Measurements from ENCODE around the gene ZYG11B.
"Not testable (repeated sequence)": the region's sequence is repeated elsewhere in the genome, so short reads cannot be mapped to it uniquely, and the experiment has no call there.

Gene ZYG11B

DNA sequence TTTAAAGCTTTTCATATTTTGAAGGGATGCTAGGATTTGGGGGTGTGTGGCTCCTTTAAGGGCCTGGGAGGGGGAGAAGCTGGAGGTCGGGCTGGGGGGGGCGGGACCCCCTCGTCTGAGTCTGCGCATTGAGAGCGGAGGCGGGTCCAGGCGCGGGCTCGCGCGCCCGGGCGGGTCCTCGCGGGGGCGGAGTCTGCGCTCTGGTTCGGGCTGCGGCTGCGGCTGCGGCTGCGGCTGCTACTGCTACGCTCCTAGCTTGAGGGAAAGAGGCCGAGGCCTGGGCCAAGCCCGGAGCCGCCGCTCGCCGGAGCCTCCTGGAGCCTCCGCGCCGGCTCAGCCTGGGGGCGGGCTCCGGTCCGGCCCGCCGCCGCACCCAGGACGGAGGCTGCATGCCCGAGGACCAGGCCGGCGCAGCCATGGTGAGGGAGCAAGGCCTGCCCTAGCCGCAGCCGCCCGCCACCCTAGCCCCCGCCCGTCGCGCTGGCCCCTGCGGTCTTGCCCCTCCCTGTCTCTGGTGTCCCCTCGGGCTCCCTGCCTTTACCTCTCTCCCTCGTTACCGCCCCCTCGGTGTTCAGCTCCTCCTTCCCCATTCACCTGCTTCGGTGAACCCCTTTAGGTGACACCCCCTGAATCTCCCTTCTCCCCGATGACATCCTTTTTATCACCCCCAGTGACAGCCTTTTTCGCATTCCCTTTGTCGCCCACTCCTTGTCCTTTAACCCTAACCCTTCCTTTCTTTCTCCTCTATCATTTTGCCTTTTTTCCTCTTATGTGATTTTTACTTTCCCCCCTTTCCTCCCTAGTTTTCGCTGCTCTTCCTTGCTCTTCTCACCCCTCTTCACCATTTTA lies at the start of gene ZYG11B:
TSS of gene ZYG11B (plus strand) at position 189 of the 849 bp plus-strand sequence. CDS start at position 390, 201 bp downstream.
- DNase-seq (ENCODE audit: low read depth): peak; percentile 63

DNA sequence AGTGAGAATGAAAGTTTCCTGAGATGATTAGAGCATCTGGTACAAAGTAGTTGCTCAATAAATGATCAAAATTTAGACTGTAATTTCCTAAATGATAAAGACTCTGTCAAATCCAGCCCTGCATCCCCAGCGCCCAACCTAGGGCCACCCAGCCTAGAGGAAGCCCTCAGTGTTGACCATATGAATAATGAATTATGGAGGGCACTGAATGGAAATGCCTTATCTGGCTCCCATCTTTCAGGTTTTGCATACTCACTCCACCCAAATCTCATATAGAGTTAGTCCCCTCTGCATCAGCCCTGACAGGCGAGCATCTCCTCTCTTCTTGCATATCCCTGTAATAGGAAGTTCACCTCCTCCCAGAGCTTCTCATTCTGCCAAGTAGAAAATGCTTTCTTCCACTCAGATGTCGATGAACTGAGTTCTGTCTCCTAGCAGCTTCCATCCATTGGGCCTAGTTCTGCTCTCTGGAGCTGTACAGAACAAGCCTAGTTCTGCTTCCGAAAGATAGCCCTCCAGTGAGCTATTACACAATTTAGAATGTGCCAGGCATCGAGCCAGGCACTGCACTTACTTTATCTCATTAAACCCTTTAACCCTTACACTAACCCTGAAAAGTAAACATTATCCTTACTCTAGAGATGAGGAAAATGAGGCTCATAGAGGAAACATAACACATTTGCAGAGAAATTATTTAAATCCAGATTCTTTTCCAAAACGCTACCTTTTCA lies 49.0 kb upstream of the ZYG11B start:
- DNase-seq (ENCODE audit: low read depth): no peak

GRCh38 chr1:52679048-52679447 lies 47.2 kb upstream of the ZYG11B start:
- no peak for DNase-seq (ENCODE audit: low read depth)

- DNase-seq (ENCODE audit: low read depth): no peak
Observed at GRCh38 chr1:52679498-52679897, 46.8 kb upstream of the ZYG11B start.

DNA sequence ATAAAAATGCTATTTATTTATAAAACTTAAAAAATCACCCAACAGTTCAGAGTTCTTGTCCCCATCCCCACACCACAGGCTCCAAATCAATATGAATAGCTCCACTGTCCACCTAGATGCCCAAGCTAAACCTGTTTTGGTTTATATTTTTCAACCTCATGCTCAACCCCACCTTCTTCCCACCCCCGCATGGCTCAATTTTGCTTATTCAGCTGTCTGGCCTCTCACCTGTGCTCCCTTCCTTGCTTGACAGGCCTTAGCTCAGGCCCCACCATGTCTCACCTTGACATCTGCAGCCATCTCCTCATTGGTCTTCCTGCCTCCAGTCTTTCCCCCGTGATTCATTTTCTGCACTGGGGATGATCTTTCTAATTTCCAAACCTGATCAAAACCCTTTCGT lies 45.9 kb upstream of the ZYG11B start:
- no peak for DNase-seq (ENCODE audit: low read depth)

DNA sequence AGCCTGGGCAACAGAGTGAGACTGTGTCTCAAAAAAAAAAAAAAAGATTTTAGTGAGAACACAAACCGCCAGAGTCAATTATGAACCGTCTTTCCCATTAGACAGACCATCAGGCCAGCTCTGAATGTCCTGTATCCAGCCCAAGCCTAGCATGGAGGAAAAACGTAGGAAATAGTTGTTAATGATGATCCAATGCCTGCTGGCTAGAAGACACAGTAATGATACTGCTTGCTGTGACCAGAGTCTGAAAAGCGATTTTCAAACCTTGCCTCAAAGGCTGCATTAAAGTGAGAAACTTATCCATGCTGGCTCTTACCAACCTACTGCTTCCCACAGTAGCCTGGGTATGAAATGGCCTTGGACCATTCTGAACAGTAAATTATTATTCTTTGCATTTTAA lies 45.1 kb upstream of the ZYG11B start:
- no peak for DNase-seq (ENCODE audit: low read depth)

GRCh38 chr1:52683367-52683940 lies 42.8 kb upstream of the ZYG11B start:
- no peak for DNase-seq (ENCODE audit: low read depth)

DNA sequence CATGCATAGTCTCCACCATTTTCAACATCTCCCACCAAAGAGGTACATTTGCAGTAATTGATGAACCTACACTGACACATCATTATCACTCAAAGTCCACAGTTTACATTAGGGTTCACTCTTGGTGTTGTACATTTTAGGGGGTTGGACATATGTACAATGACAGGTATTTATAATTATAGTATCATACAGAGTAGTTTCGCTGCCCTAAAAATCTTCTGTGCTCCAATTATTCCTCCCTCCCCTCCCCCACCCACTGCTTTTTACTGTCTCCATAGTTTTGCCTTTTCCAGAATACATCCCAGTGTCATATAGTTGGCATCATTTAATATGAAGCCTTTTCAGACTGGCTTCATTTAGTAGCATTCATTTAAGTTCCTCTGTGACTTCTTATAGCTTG lies 41.7 kb upstream of the ZYG11B start:
- no peak for DNase-seq (ENCODE audit: low read depth)

DNA sequence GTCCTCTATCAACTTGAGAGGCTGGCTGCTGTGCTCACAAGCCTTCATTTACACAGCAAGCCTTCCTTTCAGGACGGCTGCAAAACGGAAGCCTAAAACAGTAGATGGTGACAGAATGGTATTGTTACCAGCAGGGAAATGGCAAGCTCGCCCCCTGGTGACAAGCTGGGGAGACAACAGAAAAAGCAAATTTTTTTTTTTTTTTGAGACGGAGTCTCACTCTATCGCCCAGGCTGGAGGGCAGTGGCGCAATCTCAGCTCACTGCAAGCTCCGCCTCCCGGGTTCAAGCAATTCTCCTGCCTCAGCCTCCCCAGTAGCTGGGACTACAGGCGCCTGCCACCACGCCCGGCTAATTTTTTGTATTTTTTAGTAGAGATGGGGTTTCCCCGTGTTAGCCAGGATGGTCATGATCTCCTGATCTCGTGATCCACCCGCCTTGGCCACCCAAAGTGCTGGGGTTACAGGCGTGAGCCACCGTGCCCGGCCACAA lies 39.9 kb upstream of the ZYG11B start:
- peak; percentile 39 for DNase-seq (ENCODE audit: low read depth)

DNA sequence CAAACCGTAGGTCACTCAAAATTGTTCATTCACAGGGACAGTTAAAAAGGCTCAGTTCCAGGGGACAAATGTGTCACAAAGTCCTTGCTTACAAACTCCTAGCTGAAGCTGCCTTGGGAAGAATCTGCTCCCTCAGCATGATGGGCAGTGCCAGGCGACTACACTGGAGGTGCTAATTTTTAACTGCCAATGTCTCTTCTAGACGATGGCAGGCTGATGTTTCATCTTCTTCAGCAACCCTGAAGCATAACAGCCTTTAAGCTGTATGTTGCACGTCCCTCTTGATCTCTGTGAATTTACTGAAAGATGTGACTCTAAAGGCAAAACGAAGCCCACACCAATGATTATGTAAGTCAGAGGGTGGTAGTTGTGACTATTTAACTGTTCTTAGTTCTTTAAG lies 39.4 kb upstream of the ZYG11B start:
- DNase-seq (ENCODE audit: low read depth): no peak

DNA sequence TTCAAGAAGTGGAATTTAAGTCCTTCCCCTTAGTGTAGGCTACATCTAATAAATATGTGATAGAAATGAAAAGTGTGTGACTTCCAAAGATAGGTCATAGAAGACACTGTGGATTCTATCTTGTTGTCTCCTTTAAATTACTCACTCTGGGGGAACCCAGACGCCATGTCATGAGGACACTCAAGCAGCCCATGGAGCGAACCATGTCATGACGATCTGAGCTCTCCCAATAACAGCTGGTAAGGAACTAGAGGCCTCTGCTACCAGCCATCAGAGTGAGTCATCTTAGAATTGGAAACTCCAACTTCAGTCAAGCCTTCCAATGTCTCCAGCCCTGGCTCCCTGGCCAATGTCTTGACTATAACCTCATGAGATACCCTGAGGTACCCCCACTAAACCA lies 34.4 kb upstream of the ZYG11B start:
- DNase-seq (ENCODE audit: low read depth): no peak

GRCh38 chr1:52692697-52693096 lies 33.6 kb upstream of the ZYG11B start:
- no peak for DNase-seq (ENCODE audit: low read depth)

GRCh38 chr1:52693351-52693750 lies 32.9 kb upstream of the ZYG11B start:
- not testable (repeated sequence) for DNase-seq (ENCODE audit: low read depth)

GRCh38 chr1:52693843-52694242 lies 32.4 kb upstream of the ZYG11B start:
- no peak for DNase-seq (ENCODE audit: low read depth)

DNA sequence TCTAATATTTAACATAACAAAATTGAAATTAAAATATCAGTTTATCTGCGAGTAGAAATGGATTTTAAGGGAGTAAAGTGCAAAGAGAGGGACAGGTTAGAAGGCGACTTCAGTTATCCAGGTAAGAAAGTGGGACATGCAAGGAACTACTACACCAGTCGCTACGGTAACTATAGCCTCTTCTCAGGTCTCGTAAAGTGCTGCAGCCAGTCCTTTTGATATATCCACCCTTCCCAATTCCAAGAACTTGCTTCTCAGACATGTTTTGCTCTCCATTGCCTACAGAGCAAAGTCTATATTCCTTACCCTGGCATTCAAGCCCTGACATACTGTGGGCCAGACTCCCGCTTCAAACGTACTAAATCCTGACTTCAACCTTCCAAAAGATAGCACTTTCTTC lies 30.6 kb upstream of the ZYG11B start:
- no peak for DNase-seq (ENCODE audit: low read depth)

DNA sequence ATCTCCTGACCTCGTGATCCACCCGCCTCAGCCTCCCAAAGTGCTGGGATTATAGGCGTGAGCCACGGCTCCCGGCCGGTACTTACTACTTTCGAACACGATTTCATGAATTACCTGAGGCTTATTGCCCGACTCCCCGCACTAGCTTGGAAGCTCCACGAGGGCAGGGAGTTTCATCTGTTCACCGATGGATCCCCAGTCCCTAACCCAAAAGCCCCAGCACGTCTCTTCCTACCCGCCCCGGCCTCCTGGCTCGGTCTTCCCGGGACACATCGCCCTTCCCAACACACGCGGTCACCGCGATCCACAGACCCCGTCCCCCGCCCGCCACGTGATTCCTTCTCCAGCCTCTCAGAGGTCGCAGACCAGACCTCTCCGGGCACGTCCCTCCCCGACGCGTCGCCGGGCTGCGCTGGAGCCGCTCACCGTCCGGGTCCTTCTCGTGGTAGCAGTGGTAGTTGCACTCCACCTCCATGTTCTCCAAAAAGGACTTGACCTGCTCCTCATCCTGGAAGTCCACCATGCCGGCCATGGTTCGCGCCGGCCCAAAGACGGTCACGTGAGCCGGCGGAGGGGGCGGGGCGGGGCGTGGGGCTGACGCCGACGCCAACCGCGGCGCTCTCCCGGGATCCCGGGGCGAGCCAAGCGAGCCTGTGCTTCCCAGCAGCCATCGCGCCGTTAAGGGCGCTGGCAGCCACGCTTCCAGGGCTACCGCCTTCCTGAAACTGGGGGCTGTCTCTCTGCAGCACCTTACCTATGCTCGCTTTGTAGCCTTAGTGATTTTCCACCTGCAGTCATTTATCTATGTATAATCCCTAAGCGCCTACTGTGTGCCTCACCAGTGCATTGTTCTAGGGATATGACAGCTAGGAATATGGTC lies 28.2 kb upstream of the ZYG11B start, which contains the start of gene COA7:
TSS of gene COA7 (minus strand) at position 553 of the 880 bp plus-strand sequence. CDS start at position 532, 21 bp downstream.
- DNase-seq (ENCODE audit: low read depth): peak; percentile 51

DNA sequence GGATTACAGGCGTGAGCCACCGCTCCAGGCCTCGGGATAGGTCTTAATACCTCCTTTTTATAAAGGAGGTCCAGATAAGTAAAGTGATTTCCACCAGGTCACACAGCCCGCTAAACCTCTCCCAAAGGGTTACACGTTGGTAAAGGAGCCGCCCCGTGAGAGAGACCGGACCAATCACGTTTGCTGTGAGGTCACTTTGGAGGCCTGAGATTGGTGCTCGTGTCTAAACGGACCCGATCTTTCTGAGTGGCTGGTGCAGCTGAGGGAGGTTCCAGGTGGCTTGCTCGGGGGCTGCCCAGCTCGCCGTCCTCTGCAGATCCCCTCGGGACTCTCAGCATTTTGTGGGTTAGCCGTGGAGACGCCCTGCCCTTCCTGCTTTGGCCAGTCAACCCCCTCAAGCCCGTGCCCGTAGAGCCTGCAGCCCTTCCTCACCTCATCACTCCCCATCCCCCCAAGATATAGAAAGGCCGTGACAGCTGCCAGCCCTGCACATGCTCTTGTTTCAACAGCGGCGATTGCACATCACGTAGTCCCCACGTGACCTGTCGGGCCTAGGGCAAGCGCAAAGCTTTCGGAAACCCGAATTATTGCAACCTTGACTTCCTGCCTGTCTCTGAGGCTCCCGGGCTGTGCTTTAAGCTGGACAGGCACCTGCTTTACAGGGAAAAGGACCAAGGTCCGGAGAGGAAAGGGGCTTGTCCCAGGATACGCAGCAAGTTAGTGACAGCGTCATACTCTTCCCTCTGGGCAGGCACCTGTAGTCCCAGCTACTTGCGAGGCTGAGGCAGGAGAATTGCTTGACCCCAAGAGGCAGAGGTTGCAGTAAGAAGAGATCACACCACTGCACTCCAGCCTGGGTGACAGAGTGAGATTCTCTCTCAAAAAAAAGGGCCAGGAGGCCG lies 23.1 kb upstream of the ZYG11B start:
- peak; percentile 58 for DNase-seq (ENCODE audit: low read depth)

GRCh38 chr1:52706136-52706670 lies 20.1 kb upstream of the ZYG11B start:
- DNase-seq (ENCODE audit: low read depth): no peak

DNA sequence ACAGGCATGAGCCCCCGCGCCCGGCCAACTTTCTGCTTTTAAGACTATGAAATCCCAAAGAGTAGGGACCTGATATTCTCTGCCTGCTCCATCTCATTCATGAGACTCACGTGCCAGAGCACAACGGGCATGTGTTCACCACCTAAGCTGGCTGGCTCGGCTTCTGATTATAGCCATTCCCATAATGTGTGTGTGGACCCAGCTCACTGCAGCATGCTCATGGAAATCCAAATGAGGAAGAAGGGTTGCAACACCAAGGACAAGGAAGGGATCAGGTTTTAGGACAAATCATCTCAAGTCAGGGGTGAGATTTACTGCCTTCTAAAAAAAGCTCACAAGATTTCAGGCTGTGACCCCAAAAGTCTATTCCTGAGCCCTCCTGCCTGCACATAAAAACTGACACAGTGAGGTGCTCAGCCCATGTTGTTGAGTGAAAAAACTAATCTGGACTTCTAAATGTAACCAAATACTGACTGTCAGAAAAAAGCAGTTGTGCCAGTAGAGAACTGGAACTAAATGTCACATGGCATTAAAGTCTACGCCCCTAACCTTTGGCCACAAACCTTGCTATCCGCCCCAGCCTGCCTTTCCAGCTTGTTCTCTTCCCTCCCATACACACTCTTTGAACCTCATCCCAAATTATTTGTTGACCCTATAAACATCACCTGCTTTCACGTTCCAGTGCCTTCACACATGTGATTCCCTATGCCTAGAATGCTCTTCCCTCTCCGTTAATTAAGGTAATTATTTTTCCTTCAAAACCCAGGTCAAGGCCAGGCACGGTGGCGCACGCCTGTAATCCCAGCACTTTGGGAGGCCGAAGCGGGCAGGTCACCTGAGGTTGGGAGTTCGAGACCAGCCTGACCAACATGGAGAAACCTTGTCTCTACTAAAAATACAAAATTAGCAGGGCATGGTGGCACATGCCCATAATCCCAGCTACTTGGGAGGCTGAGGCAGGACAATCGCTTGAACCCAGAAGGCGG lies 19.0 kb upstream of the ZYG11B start:
- DNase-seq (ENCODE audit: low read depth): no peak
